GM21717 (cell line): ENCODE measurements around the gene SIGLEC10.
A peak's percentile ranks its signal among the peaks of the same experiment; 100 is the strongest.
"Not testable (repeated sequence)": the region's sequence is repeated elsewhere in the genome, so short reads cannot be mapped to it uniquely, and the experiment has no call there.

Experiments used
- ATAC-seq: cut with Tn5 transposase; IDR thresholded peaks from one replicate; pipeline ENCODE4 v1.9.1; 2021; ENCODE audit warnings: mild to moderate bottlenecking, moderate library complexity; ENCODE audit not compliant: unreplicated experiment

The SIGLEC10 gene

DNA sequence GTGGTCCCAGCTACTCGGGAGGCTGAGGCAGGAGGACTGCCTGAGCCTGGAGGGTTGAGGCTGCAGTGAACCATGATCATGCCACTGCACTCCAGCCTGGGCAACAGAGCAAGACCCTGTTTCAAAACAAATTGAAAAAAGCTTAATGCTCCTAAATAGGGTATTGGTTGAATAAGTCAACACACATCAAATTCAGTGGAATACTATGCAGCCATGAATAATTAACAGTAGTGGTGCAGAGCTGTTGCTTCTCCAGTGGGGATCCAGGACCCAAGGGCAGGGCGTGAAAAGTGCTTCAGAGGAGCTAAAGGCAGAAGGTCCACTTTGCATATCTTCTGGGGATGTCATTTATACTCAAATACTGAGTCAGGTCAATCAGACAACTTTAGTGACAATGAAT is 22.6 kb upstream of the SIGLEC10 start:
- ATAC-seq = no peak

DNA sequence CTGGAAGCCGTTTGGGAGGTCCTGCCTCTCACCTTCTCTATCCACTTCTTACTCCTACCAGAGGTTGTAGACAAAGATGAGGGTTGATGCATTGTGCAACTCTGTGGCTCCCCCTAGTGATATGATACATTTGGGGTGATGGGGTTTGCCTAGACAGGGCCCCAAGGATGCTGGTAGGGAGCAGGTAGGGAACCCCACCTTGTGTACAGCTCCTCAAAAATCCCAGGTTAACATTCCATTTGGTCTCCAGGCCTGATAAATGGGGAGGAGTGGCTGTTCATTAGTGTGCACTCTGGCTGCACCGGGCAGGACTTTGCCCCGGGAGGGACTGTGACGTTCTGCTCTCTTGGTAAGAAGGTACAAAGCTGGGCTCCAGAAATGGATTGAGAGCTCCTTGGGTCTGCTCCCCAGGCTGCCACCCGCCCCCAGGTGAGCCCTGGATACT is 21.6 kb upstream of the SIGLEC10 start:
- no peak for ATAC-seq

DNA sequence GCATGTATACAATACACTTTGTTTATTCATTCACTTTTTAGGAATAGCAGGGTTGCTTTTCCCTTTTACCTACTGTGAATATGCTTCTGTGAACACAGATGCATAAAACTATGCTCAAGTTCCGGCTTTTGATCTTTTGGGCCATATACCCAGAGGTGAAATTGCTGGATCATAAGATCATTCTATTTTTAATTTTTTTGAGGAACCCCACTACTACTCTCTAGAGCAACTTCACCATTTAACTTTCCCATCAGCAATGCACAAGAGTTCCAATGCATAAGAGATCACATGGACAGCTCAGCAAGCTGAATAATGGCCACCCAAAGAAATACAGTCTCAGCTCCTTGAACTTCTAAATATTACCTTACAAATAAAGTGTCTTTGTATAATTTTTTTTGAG is 17.0 kb upstream of the SIGLEC10 start:
- ATAC-seq = no peak

DNA sequence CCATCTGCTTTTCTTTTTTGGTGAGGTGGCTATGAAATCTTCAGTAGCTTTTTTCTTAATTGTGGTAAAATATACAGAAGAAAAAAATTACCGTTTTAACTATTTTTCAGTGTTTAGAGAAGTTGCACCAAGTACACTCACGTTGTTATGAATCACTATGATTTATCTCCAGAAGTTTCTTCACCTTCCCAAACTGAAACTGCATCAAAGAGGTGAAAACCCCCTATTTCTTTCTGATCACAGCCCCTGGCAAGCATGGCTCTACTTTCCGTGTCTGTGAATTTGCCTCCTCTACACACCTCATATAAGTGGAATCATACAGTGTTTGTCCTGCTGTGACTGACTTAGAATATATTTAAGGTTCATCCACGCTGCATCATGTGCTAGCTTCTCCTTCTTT is 15.6 kb upstream of the SIGLEC10 start:
- no peak for ATAC-seq

DNA sequence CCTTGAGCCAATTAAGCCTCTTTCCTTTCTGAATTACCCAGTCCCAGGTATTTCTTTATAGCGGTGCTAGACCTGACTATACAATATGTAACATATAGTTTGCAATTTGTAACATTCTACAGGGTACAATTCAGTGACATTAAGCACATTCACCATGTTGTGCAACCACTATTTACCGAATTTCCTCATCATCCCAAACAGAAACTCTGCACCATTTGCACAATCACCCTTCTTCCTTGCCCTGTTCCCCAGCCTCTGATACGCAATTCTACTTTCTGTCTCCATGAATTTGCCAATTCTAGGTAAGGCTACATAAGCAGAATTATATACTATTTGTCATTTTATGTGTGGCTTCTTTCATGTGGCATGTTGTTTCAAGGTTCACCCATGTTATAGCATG is 13.7 kb upstream of the SIGLEC10 start:
- no peak for ATAC-seq

DNA sequence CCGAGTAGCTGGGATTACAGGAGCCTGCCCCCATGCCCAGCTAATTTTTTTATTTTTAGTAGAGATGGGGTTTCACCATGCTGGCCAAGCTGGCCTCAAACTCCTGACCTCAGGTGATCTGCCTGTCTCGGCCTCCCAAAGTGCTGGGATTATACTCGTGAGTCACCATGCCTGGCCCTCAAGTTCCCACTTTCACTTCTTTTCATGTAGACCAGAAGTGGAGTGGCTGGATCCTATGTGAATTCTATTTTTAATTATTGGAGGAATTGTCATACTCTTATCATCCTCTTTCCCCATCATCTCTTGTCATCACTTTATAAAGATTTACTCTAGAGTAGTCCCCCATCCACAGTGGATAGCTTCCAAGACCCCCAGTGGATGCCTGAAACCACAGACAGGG is 12.8 kb upstream of the SIGLEC10 start:
- no peak for ATAC-seq

DNA sequence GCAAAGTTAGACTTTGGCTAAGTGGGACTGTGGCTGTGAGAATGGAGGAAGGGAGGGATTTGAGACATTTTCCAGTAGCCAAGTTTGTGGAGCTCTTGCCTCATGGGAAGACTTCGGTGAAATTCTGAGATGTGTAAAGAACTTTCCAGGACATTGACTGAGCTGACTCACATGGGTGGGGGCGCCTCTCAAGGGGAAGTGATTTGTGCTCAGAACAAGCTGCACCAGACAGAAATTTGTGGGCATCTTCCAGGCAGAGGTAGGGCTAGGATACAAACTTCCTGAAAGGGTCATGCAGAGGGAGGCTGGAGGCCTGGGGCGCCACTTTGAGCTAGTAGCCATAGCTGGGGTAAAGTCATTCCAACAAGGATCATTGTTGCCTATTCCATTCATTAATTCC is 9.8 kb upstream of the SIGLEC10 start:
- ATAC-seq = no peak

DNA sequence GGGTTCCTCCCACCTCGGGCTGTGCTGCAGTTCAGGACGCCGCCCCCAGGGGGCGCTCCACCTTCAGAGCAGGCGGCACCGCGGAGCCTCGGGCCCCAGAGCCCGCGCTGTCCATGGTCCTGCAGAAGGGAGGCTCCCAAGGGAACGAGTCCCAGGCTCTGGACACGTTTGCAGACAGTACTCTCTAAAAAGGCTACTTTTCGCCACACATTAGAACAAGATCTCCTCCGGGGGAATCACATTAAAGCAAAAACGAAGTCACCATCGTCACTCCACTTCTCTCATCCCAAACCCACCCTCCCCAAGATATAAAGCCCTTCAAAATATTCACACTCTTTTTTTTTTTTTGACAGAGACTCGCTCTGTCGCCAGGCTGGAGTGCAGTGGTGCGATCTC is 4.6 kb upstream of the SIGLEC10 start:
- ATAC-seq = no peak

DNA sequence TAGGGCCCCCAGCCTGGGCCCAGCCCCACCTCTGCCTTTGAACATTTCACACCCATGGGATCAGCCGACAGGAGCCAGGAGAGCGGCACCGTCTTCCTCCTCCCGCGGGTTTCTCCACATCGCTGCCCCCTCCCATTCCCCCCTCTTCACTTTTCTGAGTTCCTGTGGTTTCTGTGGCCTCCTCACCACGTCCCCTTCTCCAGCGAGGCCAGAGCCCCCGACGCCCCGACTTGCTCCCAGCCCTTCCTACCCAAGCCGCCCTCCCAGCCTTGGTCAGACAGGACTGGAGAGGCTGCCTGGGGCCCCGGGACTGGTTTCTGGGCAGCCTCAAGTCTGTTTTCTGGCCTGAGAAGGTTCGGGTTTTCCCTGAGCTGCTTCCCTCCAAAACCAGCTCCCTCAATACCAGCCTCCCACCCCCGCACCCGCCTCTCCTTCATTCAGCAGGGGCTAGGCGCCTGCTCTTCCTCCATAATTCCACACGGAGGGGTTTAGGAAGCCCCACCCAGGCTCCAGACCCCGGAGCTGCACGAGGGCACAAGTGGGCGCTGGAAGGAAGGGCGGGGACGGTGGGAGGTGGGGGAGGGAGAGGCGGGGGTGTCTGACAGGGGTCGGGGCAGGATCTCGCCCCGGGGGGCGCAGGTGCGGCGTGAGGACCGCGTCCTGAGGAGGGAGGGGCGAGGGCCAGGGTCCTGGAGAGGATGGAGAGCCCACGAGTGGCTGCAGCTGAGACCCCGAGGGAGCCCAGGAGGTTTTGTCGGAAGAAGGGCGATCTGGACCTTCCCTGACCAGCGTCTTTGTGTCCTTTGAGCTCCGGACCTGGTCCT is 4.0 kb upstream of the SIGLEC10 start:
- no peak for ATAC-seq

DNA sequence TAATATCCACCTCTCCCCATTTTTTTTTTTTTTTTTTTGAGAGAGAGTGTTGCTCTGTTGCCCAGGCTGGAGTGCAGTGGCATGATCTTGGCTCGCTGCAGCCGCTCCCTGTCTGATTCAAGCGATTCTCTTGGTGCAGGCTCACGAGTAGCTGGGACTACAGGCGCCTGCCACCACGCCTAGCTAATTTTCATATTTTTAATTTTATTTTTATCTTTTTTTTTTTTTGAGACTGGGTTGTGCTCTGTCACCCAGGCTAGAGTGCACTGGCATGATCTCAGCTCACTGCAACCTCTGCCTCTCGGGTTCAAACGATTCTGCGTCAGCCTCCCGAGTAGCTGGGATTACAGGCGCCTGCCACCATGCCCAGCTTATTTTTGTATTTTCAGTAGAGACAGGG is 3.1 kb upstream of the SIGLEC10 start:
- not testable (repeated sequence) for ATAC-seq

DNA sequence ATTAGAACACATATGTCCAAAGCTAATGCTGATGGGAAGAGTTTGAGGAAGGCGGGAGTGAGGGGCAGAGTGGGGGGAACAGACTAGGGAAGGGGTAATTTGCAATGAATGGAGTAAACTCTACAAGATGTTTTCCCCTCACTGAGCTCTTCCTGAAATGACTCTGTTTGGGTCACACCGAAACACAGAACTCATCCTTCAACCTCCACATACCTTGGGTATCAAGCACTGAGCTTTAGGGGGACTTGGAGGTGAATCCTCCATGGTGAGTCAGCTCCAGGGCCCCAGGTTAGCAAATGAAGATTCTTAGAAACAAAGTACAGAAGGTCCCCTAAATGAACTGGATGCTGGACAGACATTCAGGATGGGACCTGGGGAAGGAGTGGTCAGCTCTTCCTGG is 1.3 kb upstream of the SIGLEC10 start:
- ATAC-seq = no peak

DNA sequence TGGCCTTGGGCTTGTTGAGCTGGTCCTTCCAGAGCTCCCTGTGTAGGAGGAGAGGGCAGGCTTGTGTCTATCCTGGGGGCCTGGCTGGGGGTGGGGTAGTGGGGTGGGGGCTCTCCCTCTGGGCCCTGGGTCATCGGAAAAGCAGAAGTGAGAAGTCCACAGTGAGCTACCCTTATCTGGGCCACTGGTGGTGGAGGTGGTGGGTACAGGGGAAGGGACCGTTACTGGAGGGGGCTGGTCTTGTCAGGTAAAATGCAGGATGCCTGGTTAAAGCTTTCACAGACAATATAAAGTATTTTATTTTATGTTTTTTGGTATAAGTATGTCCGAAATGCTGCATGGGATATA is 342 bp upstream of the SIGLEC10 start:
- peak; percentile 27 for ATAC-seq

DNA sequence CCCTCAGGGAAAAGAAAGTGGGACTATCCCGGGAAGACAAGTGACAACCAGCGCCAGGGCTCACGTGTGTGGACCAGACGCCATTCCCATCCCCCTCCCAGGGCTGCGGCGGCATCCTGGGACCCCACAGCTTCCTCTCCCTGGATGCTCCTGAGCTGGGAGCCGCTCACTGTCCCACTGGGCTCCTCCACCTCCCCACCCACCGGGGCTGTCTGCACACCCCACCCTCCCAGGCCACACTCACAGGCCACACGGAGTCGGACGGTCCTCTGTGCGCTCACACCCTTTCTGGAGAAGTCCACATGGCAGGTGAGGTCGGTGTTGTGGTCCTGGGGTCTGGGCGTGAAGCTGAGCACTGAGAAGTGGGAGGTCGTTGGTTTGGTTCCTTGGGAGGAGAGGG is 1.0 kb downstream of the SIGLEC10 start:
- not testable (repeated sequence) for ATAC-seq

DNA sequence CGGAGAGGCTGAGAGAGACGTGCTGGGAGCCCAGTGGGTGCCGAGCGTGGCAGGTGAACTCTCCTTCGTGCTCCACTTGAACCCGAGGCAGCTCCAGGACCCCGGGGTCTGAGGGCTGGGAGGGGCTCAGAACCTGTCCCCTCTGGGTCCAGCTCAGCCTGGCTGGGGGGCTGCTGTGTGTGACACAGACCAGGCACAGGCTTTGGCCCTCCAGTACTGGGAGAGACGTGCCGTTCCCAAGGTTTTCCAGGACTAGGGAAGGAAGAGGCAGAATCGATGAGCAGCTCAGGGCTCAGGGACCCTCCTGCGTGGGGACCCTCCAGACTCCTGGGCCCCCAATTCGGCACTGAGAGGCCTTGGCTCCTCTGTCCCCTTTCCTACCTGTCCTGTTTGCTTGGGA is 2.3 kb downstream of the SIGLEC10 start:
- no peak for ATAC-seq

DNA sequence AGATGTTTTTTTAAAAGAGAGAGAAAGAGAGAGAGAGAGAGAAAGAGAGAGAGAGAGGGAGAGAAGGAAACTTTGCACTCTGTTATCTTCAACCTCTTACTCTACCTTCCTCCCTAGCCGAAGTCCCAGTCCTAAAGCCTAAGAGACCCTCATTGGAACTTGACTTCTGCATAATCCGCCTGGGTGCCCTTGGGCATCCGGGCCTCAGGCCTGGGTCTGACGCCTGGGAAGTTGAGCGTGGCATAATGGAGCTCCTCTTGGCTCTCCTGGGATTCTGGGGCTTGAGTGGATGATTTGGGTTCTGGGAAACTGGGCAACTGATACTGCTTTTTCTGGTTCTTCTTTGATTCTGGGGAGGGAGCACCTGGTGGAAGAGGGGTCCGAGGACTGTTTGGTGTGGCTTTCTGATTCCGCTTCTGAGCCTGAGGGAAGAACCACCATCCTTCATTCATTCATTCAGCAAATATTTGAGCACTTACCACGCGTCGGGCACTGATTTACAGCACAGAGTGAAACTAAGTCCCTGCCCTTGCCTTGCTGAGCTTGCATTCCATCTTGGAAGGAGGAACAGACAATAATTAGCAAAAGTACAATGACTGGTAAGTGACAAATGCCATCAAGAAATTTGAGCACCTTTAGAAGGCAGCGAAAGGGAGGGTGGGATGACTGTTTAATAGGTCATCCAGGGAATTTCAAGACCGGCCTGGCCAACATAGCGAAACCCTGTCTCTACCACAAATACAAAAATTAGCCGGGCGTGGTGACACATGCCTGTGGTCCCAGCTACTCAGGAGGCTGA is 6.3 kb downstream of the SIGLEC10 start:
- no peak for ATAC-seq

DNA sequence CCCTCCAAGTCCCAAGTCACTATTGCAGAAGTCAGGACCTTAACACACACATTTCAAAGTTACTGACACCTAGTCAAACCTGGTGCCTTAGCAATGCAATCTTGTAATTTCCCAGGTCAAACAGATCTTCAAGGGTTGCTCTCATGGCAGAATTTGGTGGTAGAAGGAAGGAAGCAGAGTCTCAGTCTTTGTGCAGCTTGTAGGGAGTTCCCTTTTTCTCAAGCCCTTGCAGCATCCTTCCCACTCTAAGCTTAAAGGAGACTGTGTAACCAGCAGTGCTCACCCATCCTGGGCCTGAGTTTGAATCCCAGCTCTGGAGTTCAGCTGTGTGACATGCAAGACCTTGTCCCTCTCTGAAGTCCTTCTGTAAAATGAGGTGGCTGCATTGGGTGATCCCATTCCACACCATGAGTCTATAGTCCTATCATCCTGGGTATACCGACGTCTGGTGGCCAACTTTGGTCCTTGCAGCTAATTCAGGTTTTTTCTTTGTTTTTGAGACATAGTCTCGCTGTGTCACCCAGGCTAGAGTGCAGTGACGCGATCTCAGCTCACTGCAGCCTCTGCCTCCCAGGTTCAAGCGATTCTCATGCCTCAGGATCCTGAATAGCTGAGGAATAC is 9.8 kb downstream of the SIGLEC10 start:
- no peak for ATAC-seq

DNA sequence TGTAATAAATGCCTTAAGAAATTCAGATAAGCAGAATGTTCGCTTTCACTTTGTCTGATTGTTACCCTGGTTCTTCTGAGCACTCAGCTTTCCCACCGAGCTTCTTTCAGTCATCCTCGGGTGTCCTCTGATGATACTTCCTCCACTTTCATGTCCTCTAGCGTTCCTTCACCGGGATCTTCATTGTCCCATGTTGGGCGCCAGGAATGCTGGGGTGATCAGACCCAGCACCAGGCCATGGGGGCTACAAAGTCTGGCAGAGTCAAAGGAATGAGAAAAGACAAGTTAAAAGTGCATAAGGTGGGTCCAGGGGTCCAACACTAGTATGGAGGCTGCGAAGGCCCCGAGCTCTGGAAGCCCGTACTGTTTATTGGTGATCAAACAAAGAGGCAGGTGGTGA is 15.3 kb downstream of the SIGLEC10 start:
- ATAC-seq = no peak

DNA sequence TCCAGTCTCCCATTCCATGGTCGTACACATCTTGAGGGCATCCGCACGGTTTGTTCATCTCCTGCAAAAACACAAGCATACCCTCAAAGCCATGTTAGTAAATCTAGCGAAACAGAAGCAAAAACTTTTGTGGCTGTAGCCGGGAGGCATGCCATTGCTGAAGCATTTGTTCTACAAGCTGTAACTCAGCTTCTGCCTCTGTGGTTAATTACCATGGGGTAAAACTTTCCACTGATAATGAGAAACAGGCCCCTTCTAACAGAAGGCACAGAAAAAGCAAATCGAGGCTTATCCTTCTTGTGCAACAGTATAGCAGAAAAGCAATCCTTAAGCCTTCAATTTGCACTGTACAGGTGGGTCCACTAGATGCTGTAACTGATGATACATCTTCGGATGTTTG is 17.5 kb downstream of the SIGLEC10 start:
- not testable (repeated sequence) for ATAC-seq

DNA sequence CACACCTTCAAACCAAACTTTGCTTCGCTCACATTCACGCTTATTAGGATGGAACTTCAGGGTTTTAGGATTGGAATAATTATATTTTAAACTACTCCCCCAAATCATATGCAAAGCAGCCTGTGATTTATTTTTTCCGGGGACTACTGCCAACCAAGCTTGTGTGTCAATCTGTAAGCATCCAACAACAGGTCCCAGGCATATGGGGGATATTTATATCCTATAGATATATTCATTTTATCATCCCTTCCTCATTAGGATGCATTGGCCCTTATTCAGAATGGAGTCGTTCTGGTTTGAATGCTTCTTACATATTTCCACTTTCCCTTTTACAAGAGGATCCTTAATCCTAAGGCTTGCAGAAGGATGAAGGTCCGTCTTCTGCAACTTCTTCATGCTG is 18.2 kb downstream of the SIGLEC10 start:
- no peak for ATAC-seq

DNA sequence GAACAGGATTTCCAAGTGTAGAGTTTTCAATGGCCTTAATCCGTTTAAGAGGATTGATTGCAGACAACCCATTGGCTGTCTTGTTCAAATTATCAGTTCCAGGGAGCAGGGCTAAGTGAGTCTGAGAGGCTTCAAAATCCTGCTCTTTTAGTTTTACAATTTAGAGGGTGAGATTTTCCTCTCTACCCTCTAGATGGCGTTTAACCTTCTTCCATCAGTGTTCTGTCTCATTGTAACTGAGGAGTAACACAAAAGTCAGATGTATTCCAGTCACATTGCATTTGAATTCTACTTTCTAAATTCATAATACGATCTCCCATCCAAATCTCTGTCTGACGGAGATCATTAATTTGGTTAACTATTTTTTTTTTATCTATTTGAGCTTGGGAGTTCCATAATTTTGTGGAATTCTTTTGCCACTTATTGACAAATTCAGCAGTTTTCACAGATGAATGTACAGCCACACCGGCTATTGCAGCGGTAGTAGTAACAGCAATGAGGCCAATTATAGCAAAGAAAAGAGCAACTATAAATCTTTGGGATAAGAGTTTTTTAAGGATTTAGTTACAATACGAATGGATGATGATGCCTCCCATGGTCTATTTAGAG is 19.2 kb downstream of the SIGLEC10 start:
- ATAC-seq = no peak

DNA sequence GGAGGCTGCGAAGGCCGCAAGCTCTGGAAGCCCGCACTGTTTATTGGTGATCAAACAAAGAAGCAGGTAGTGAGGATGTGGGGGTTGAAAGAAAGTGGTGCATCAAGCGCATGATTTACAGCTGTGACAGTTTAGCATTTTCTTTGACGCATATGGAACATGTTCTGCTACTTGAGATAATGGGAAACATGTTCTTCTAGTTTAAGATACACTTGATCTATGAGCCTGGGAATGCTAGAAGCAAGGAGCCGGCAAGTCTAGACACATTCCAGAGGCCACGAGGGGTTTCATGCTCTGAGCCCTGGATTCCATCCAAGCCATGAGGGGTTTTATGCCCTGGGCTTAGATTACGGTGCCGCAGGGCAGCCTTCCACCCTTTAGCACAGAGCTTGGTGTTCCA is 20.0 kb downstream of the SIGLEC10 start:
- not testable (repeated sequence) for ATAC-seq
